ENCODE data around the gene FAM149A.

DNA sequence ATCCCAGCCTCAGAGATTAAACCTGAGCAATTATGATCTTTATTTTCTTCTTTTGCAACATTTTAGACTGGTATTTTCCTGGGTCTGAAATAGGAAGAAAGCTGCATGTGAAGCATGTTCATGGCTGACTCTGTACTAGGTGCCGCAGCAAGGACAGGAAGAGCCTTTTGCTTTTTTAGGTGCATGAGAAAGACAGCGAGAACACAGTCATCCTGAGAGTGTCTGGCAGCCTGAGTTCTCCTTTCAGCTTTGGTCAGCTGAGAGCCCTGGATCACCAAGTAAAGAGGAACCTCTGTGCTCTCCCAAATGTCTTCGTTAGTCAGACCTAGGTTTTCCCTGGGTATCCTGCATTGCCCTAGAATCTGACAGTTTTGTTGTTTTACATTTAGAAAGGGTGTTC lies 29.8 kb downstream of the FAM149A start:
- no peak for TF ChIP-seq POLR2AphosphoS5 (IDR thresholded peaks at IDR 0.05)
- TF ChIP-seq, protein P1, sequence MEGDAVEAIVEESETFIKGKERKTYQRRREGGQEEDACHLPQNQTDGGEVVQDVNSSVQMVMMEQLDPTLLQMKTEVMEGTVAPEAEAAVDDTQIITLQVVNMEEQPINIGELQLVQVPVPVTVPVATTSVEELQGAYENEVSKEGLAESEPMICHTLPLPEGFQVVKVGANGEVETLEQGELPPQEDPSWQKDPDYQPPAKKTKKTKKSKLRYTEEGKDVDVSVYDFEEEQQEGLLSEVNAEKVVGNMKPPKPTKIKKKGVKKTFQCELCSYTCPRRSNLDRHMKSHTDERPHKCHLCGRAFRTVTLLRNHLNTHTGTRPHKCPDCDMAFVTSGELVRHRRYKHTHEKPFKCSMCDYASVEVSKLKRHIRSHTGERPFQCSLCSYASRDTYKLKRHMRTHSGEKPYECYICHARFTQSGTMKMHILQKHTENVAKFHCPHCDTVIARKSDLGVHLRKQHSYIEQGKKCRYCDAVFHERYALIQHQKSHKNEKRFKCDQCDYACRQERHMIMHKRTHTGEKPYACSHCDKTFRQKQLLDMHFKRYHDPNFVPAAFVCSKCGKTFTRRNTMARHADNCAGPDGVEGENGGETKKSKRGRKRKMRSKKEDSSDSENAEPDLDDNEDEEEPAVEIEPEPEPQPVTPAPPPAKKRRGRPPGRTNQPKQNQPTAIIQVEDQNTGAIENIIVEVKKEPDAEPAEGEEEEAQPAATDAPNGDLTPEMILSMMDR (IDR thresholded peaks at IDR 0.05): no peak
- no peak for TF ChIP-seq POLR2A (IDR thresholded peaks at IDR 0.05)

Data from breast epithelium (tissue), 3 donors.